NCI-H524 (cell line): ENCODE results near the gene ZPR1.
"Not testable (repeated sequence)": the region's sequence is repeated elsewhere in the genome, so short reads cannot be mapped to it uniquely, and the experiment has no call there.

ENCODE experiments used
- DNase-seq, 2 experiments: peaks; one replicate each; lab custom pipeline; 2025; lab: John Stamatoyannopoulos, UW

Gene ZPR1

GRCh38 chr11:116792144-116792868 lies 4.5 kb upstream of the ZPR1 start:
- no peak for DNase-seq

- no peak for DNase-seq
Measured at GRCh38 chr11:116791813-116792143, 4.0 kb upstream of the ZPR1 start, which contains the start of gene APOA5. TSS of gene APOA5 (minus strand) at chr11:116791879. CDS start at chr11:116791860, 19 bp downstream.

GRCh38 chr11:116791002-116791812 lies 3.4 kb upstream of the ZPR1 start:
- DNase-seq, result peak; percentile 1 to 48

- no peak for DNase-seq
Measured at GRCh38 chr11:116790167-116791001, 2.6 kb upstream of the ZPR1 start.

DNA sequence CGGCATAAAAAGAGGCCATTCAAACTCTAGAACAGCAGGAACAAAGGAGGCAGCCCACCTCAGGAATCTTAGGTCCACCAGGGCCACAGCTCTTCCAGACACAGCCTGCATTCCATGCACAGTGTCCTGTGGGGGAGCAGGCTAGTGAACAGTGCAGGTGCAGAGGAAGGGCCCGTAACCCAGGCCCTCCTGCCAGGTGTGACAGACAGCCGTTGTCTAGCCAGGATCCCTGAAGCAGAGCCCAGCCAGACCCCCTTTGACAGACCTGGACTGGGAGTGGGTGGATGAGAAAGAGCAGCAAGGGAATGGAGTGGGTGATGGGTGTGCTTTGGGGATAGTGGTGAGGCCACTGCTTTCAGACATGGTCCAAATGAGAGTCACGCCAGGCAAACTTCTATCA lies 1.2 kb upstream of the ZPR1 start:
- no peak for DNase-seq

GRCh38 chr11:116788534-116788933 lies 711 bp upstream of the ZPR1 start:
- no peak for DNase-seq

DNA sequence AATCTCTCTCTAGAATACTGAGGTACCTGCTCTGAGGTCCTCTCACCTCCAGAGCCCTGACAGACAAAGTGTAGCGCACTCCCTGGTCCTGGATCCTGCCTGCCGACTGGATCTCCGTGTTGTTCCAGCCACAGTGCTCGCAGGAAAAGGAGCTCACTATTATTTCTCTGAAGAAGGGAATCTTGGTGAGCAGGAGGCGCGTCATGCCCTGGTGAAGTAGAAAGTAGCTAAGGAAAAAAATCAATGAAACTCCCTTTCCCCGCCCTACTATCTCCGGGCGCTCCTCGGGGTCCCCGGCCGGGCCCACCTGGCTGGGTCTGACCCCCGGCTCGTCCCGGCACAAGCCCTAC lies 412 bp downstream of the ZPR1 start:
- DNase-seq, result no peak

DNA sequence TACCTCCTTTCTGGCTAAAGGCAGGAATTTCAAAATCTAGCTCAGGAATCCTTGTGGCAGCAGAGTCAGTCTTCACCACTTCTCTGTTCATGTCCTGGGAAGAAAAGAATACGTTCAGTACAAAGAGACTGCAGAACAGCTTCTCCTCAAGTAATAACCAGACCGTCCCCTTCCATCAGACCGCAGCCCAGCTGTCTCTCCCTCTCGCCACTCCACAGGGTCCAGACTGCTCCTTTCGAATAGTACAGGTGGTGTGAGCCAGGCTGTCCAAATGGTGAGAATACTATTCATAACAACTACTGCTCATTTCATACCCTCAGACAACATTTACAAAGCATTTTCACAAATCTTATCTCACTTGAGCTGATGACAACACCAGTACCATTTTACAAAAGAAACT lies 857 bp downstream of the ZPR1 start:
- DNase-seq, result no peak

- no peak for DNase-seq
Measured at GRCh38 chr11:116786326-116786725, 1.5 kb downstream of the ZPR1 start.

GRCh38 chr11:116782728-116783127 lies 5.1 kb downstream of the ZPR1 start:
- DNase-seq, result no peak

- no peak for DNase-seq
Measured at GRCh38 chr11:116778556-116778955, 9.3 kb downstream of the ZPR1 start.

DNA sequence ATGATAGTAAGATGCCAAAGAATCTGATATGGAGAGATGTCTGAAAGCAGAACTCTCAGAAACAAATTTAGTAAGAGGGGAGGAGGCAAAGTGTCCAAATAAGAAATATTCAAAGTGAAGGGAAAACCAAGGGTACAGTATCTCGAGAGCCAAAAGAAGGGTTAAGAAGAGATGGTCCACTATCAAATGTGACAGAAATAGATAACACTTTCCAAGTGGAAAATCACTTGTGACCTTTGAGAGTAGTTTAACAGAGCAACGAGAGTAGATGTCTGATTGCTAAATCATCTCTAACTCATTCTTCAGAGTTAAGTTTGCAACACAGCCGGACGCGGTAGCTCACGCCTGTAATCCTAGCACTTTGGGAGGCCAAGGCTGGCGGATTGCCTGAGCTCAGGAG lies 10.8 kb downstream of the ZPR1 start:
- DNase-seq, result no peak

GRCh38 chr11:116776522-116776984 lies 11.3 kb downstream of the ZPR1 start:
- no peak for DNase-seq

- DNase-seq, result no peak
Measured at GRCh38 chr11:116775975-116776374, 11.8 kb downstream of the ZPR1 start.

DNA sequence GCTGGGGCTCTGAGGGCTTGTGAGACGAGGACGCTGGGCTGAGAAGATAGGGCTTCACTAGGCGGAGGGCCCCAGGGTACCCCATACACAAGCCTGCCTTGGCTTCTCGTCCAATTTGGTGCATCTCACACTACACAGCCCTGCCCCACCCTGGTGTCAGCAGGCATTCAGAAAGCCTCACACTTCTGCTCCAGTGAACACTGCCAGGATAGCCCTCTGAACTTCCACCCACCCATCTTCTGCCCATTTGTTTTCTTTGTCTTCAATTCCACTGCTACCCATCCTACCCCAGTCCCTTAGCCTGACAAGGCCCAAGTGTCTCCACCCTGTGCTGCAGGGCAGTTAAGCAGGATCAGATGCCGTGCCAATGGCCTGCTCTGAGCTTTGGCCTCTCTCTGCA lies 13.2 kb downstream of the ZPR1 start:
- no peak for DNase-seq

DNA sequence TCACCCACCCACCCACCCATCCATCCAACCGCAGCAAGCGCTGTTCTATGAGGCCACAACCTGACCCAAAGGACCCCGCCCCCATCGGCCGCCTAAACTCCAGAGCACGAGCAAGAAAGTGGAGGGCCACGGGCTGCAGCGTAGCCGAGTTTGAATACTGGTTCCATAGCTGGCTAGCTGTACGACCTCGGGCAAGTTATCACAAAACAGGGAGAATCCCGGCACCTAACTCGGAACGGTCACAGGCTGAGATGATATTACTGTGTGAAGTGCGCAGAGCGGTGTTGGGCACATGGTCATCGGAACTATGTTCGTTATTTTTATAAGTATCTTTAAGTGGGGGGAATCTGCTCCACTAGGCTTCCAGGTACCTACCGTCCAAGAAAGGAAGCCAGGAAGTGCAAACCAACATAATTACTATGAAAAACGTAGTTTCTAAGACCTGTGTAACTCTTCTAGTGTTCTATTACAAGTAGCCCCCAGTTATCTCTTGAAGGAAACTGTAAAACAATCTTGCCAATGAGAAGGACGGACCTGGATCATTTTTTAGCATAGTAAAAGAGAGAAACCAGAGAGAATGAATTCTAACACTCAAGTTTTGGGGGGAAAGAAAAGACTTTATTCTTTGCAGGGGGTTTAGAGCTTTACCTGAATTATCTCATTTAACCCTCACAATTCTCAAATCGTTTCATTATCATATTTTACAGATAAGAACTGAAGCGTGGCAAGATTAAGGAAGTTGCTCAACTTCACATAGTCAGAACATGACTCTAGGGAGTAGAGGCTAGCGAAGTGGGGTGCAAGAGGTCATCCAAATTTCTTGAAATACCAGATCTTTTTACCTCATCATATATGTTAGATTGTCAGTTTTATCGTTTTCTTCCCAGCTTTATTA lies 14.4 kb downstream of the ZPR1 start:
- DNase-seq, result peak; percentile 34 to 67

GRCh38 chr11:116772443-116773202 lies 15.2 kb downstream of the ZPR1 start, which contains the start of gene BUD13:
TSS of gene BUD13 (minus strand) at chr11:116772987. CDS start at chr11:116772964, 23 bp downstream.
- peak; percentile 42 to 81 for DNase-seq

- DNase-seq, result no peak
Measured at GRCh38 chr11:116771935-116772334, 15.9 kb downstream of the ZPR1 start.

GRCh38 chr11:116762132-116762531 lies 25.7 kb downstream of the ZPR1 start:
- DNase-seq, result no peak

- not testable (repeated sequence) for DNase-seq
Measured at GRCh38 chr11:116756044-116756443, 31.8 kb downstream of the ZPR1 start.
